HG03025 (cell line): ENCODE results near the gene STUM.
"Not testable (repeated sequence)": the region's sequence is repeated elsewhere in the genome, so short reads cannot be mapped to it uniquely, and the experiment has no call there.

ENCODE experiments used
- ATAC-seq: cut with Tn5 transposase; IDR thresholded peaks from one replicate; pipeline ENCODE4 v1.9.1; 2021; ENCODE audit warnings: mild to moderate bottlenecking, moderate library complexity; ENCODE audit not compliant: unreplicated experiment, low FRiP score

STUM gene

GRCh38 chr1:226548256-226549093 is at the start of gene STUM:
Gene STUM (plus strand): TSS chr1:226548764. CDS start chr1:226548905, 141 bp downstream.
- ATAC-seq = no peak

- ATAC-seq = not testable (repeated sequence)
Measured at GRCh38 chr1:226499699-226500098, 48.9 kb upstream of the STUM start.

- ATAC-seq = no peak
Measured at GRCh38 chr1:226506021-226506420, 42.5 kb upstream of the STUM start.

GRCh38 chr1:226506921-226507320 is 41.6 kb upstream of the STUM start:
- no peak for ATAC-seq

- ATAC-seq = no peak
Measured at GRCh38 chr1:226510453-226510852, 38.1 kb upstream of the STUM start.

- no peak for ATAC-seq
Measured at GRCh38 chr1:226511296-226511695, 37.3 kb upstream of the STUM start.

GRCh38 chr1:226512076-226512728 is 36.4 kb upstream of the STUM start:
- ATAC-seq = no peak

- ATAC-seq = no peak
Measured at GRCh38 chr1:226518375-226518774, 30.2 kb upstream of the STUM start.

- no peak for ATAC-seq
Measured at GRCh38 chr1:226519135-226519534, 29.4 kb upstream of the STUM start.

GRCh38 chr1:226519716-226520598 is 28.6 kb upstream of the STUM start:
- no peak for ATAC-seq

GRCh38 chr1:226520640-226521355 is 27.8 kb upstream of the STUM start:
- ATAC-seq = no peak

- ATAC-seq = no peak
Measured at GRCh38 chr1:226523646-226524406, 24.7 kb upstream of the STUM start.

- ATAC-seq = no peak
Measured at GRCh38 chr1:226524547-226524946, 24.0 kb upstream of the STUM start.

GRCh38 chr1:226525750-226526149 is 22.8 kb upstream of the STUM start:
- ATAC-seq = no peak

GRCh38 chr1:226526801-226527595 is 21.6 kb upstream of the STUM start:
- no peak for ATAC-seq

GRCh38 chr1:226529891-226530290 is 18.7 kb upstream of the STUM start:
- ATAC-seq = no peak

GRCh38 chr1:226530591-226530990 is 18.0 kb upstream of the STUM start:
- ATAC-seq = no peak

- ATAC-seq = no peak
Measured at GRCh38 chr1:226531360-226532093, 17.0 kb upstream of the STUM start.
